Fibroblast of skin of right biceps (primary cell): ENCODE measurements around the gene WNK3.
A peak's percentile ranks its signal among the peaks of the same experiment; 100 is the strongest.
"Not testable (repeated sequence)": the region's sequence is repeated elsewhere in the genome, so short reads cannot be mapped to it uniquely, and the experiment has no call there.

ENCODE experiments used
- DNase-seq: peaks from one replicate; pipeline ENCODE4 v3.0.0-alpha.2; 2013

WNK3 gene

DNA sequence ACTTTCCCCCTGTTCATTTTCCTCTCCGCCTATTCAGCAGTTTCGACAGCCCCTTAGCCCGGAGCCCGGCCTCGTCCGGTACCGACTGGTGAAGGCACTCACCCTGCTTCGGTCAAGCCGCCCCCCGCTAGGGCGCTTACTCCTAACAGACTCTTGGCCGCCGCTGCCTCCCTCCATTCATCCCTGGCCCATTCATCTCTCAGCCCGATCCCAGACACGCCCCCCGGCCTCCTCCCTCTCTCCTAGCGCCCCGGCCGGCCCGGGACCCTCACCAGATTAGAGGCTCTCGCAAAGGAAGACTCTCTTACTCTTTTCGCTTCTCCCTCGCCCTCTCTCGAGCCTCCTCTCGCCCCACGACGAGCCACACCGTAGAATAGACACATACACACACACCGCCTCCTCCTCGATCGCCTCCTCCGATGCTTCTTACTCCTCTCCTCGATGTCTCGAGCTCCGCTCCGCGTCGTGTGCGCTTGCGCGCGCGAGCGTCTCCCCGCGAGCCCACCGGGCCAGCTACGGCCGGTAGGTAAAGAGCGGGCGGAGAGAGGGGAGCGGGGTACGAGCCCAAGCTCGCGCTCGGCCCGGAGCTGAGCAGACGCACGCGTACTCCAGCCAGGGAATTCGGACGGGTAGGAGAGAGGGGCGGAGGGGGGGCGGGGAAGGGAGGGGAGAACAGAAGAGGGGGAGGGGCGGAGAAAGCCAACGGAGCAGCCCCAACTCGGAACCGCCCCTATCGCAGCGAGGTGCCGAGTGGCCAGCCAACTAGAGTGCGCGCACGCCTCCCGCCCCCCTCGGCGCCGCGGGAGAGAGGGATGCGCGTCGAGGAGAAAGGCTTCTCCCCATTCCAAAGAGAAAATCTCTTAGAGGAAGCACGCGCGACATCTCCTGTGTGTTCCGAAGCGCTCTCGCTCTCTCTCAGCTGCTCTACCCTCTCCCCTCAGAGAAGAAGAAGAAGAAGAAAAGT, at the start of gene WNK3:
TSS of gene WNK3 (minus strand) at position 633 of the 964 bp plus-strand sequence.
- peak; percentile 88 for DNase-seq

DNA sequence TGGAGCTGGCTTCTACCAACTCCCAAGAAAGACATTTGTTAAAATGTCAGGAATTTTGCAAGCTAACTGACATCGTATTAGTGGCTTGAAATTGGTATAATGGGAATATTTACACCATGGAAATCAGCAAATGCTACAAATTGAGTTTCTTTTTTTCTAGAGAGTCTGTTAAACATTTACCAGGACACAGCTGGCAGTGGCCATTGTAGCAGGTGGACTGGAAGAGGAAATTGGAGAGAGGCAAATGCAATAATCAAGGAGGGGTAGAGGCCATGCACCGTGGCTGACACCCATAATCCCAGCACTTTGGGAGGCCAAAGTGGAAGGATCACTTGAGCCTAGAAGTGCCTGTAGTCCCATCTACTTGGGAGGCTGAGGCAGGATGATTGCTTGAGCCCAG, 49.4 kb upstream of the WNK3 start:
- no peak for DNase-seq

DNA sequence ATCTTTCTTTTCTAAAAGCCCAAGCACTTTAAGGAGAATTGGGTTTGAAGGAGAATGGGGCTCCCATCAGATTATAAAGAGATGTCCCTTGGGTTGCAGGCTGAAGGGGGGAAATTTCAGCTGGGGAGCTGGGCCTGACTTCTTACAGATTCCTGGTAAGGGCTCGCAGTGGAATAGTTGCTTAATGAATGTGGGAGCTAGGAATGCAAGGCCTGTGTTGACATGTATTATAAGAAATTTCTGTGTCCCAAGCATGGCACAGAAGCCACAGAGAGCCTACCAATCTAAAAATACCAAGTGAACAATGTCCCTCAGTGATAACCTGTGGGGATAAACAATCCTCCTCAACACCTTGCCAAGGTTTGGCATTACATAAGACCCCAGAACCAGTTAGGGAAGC, 39.3 kb upstream of the WNK3 start:
- DNase-seq: no peak

DNA sequence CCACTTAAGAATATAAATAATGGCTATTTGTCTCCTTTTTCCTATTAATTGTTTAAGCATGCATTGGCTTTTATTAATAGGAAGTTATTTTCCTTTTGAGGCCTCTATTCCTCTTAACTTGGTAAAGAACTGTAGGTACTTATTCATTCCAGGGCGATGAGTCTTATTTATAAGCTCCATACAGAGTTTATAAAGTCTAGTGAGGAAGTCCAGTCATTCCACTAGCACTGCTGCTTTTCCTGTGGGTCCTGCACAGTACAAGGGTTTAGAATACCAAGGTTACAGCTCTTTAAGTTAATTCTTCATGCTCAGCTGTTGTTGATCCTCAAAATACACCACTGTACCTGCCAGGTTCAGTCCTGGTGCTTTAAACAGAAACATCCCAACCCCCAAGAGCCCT, 28.5 kb upstream of the WNK3 start:
- DNase-seq: peak; percentile 2

DNA sequence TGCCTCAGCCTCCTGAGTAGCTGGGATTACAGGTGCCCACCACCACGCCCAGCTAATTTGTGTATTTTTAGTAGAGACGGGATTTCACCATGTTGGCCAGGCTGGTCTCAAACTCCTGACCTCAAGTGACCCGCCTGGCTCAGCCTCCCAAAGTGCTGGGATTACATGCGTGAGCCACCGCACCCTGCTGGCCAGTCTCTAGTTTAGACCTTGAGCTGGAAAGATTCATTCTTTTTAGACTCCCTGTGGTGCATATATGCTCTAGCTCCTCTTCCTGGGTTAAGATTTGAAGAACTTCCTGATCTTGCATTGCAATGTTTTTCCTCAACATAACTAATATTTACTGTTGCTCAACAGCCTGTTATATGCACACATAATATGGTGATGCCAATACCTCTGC, 26.8 kb upstream of the WNK3 start:
- not testable (repeated sequence) for DNase-seq

DNA sequence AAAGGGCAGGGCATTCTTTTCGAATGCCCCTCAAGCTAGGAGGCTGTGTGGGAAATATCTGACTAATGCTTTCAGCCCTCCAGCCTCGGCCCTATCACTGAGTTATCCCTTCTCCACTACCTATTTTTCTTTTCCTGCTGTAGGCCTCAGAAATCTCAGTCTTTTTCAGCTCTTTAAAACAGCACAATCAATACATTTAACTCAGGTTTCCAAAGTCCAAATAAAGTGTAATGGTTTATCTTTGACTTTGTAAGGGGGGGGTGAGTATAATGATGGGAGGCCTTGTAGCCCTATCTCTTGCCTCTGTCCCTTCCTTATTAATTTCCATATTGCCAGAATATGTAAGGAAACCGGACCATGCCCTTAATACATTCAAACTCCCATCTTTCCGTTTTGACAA, 1.6 kb upstream of the WNK3 start:
- DNase-seq: no peak

DNA sequence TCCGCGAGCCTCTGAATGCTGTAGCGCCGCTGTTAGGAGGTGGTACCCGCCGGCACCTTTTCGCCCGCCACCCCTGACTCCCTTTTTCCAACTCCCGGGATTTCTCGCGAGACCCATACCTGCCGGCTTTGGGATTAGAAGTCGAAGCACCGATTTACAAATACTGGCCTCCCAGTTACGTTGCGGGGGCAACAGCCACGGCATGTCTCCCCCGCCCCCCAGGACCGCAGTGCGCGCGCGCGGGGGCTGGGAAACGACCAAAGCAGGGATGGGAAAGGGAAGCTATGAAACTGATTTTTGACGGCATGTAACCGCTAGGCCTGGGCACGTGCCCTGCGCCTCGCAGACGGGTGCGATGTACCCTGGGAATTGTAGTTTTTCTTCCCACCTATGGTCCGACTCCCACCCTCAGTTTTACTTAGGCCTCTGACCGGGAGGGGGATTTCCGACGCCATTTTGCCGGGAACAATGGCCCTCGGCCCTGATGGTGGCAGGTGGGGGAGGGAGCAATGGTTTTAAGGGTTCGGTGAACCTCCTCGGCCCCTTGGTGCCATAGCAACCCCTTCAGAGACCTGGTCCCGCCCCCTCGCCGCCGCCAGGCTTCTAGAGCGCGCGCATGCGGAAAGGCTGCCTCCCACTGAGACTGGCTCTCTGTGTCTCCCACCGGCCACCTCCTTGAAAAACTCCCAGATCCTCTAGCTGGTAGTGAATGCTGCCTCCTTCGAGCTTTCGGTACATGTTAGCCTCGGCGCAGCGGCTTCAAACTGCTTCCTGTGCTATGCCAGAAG, 772 bp upstream of the WNK3 start:
- peak; percentile 75 for DNase-seq

DNA sequence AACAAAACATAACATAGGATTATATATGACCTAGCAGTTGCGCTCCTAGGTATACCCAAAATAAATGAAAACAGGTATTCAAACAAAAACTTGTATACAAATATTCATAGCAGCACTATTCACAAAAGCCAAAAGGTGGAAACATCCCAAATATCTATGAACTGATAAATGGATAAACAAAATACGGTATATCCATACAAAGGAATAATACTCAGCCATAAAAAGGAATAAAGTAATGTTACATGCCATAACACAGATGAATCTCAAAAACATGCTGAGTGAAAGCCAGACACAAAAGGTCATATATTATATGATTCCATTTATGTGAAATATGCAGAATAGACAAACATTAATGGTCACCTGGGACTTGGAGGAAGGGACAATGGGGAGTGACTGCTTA, 5.2 kb downstream of the WNK3 start:
- DNase-seq: no peak

DNA sequence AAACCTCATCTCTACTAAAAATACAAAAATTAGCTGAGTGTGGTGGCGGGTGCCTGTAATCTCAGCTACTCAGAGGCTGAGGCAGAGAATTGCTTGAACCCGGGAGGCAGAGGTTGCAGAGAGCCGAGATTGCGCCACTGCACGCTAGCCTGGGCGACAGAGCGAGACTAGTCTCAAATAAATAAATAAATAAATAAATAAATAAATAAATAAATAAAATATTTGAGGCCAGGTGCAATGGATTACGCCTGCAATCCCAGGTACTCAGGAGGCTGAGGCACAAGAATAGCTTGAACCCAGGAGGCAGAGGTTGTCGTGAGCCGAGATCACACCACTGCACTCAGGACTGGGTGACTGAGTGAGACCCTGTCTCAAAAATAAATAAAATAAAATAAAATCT, 20.5 kb downstream of the WNK3 start:
- not testable (repeated sequence) for DNase-seq

DNA sequence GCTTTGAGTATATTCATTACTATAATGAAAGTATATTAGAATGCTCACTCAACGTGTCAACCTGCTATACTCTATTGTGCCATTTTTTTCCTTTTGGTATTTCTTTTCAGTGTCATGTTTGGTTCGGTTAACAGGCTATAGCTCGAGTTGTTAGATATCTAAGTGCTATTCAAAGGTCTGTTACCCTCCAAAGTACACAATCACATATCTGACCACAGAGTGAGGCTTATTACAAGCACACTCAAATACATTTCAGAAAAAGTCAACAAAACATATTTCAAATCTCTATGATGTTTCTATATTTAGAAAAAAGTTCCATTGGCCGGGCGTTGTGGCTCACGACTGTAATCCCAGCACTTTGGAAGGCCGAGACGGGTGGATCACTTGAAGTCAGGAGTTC, 32.8 kb downstream of the WNK3 start:
- no peak for DNase-seq

DNA sequence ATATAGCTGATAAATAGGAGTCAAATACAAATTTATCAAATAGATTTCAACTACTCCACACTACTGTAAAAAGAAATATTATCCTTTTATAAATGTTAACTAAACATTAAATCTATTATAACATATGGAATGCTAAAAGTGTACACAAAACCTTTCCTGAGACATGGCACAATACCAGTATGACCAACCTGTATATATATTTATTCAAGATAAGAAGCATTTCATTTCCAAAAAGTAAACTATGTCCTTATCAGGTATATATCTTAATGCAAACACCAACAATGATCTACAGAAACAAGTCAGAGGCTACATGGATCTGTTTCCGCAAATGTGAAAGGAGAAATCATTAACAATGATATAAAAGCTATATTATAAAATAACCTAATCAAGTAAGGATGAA, 37.8 kb downstream of the WNK3 start:
- no peak for DNase-seq

DNA sequence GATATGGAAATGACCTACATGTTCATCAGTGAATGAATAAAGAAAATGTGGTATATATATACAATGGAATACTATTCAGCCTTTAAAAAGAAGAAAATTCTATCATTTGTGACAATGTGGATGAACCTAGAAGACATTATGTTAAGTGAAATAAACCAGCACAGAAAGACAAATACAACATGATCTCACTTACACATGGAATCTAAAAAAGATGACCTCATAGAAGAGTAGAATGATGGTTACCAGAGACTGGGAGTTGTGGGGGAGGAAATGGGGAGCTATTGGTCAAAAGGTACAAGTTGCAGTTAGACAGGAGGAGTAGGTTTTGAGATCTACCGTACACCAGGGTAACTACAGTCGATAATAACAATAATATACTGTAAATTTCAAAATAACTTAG, 51.5 kb downstream of the WNK3 start:
- no peak for DNase-seq

DNA sequence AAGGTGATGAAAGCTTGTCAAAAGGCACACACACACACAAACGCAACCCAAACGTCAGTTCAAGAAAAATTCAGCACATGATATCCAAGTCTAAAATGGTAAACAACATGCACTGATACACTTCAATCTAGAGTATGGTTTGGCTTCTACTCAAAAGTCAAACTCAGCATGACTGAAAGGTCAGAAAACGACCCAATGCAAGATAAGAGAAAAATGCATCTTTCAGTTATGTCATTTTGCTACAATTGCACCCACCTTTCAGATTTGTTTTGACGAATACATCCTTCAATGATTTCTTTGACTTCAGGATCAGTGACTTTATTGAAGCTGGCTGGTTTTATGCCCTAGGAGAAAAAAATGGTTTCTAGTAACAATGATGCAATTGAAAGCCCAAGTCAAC, 56.3 kb downstream of the WNK3 start:
- no peak for DNase-seq

DNA sequence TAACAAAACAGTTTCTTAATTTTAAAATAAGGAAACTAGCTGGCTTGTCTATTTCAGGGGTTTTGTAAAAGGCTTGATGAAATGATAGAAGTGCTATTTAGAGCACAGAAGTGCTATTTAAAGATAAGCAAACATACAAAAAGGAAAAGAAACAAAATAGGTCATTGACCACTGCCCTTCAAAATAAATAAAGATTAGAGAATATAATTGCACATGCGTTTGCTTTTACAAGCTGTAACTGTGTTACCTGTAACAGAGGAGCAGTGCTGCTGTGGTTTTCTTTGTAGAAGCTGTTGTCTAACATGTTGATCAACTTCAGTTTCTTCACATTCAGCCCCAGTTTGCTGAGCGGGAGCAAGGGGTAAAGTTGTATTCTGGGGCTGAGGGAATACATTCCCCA, 63.5 kb downstream of the WNK3 start:
- DNase-seq: no peak

DNA sequence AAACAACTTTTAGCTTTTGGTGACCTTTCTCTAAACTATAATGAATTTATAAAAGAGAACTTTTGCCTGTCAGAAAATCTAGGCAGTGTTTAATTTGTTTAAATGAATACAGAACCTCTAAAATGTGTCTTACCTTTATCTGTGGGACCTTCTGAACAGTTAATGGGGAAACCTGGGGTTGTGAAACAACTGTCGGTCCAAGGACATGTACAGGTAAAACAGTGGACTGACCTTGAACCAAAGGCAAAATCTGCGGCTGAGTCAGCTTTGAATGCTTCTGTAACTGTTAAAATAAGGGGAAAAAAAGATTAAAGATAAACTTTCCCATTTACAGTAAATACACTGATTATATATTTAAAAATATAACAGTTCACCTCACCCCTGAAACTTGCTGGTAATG, 65.1 kb downstream of the WNK3 start:
- no peak for DNase-seq

DNA sequence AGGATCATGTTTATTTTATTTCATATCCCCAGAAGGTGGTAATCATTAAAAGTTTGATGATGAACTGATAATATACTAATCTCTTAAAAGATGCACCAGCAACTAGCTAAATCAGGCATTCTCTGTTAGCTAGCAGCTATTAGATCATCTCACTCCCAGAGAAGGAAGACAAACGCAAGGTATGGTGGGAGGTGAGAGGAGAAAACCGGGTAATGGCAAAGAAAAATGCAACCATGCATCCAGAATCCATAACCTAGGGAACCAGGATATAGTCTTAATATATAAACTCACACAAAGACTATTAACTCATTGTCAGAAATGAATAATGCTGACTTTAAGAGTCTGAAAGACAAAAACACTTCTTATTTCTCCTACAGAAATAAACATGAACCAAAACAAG, 66.1 kb downstream of the WNK3 start:
- DNase-seq: no peak

DNA sequence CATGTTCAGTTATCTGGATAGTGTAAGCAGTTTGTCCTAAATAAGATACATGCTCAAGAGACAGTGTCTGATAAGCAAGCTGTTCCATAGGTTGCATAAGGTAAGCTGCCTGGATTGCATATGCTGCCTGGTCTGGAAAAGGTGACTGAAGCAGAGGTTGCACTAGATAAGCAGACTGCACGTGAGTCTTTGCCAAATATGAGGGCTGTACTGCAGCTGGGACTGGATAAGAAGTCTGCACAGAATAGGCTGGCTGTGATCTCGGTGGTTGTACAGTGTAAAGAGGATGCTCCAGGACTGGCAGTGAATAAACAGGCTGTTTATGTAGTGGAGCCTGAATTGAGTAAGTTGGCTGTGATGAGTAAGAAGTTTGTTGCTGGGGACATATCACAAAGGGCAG, 68.9 kb downstream of the WNK3 start:
- DNase-seq: no peak

DNA sequence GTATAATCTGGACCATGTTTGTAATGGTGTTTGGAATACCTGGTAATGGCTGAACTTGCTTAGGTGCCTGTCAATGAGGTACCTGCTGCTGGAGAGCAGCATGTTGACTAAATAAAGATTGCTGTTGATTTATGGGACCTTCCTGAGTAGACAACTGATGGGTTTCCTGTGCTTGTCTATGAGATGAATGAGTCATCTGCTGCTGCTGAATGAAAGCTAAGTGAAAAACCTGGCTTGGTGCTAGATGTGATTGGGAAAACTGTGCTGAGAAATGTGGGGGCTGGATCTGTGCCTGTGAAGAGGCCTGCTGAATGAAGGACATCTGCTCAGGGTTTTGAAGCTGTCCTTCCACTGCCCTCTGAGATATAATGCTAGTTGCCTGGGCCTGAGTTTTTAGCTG, 69.6 kb downstream of the WNK3 start:
- DNase-seq: no peak

DNA sequence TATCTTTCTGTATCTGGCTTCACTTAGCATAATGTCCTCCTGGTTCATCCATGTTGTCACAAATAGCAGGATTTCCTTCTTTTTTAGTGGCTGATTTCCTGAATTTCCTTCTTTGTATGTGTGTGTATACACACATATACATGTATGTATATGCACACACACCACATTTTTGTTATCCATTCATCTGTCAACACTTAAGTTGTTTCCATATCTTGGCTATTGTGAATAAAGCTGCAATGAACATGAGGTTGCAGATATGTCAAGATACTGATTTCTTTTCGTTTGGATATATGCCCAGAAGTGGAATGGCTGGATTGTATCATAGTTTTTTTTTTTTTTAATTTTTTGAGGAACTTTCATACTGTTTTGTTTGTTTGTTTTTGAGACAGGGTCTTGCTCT, 76.2 kb downstream of the WNK3 start:
- no peak for DNase-seq

DNA sequence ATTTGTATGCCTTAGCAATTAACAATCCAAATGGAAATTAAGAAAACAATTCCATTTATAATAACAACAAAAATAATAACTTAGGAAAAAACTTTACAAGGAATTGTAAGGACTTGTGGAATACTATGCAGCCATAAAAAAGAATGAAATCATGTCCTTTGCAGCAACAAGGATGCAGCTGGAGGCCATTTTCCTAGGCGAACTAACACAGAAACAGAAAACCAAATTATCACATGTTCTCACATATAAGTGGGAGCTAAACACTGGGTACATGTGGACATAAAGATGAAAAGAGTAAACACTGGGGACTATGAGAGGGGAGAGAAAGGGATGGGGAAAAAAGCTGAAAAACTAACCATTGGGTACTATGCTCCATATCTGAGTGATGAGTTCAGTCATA, 77.4 kb downstream of the WNK3 start:
- DNase-seq: no peak

DNA sequence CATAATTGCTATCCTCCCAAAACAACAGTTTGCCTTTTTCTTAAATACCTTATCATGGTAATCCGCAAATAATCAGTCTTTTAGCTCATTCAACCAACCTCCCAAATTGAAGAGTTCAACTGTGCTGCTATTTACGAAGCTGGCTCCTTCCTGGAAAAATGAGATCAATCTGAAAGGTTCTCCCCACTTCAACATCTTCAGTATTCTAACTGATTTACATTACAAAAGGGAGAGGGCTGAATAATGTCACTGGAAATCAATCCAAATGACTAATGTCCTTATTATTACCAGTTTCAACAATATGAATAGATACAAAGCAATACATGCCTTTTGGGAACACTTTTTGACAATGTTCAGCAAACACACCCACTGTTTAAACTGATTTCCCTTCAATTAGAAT, 86.2 kb downstream of the WNK3 start:
- DNase-seq: no peak

DNA sequence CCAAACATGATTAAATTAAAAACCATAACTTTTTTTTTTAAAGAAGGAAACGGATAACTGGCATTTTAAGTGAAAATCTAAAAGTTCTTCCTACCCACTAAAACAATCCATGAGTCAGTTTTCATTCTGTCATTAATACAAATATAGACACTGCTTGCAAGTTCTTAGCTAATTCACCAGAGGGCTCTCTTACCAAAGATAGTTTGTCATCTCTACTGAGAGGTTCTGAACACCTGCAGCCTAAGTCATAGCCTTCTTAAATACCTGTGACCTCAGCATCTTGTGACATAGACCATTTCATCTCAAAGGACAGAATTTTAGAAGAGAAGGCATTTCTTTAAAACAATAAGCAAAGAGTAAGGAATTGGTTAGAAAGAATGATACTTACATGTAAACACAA, 109.5 kb downstream of the WNK3 start:
- DNase-seq: peak; percentile 18

DNA sequence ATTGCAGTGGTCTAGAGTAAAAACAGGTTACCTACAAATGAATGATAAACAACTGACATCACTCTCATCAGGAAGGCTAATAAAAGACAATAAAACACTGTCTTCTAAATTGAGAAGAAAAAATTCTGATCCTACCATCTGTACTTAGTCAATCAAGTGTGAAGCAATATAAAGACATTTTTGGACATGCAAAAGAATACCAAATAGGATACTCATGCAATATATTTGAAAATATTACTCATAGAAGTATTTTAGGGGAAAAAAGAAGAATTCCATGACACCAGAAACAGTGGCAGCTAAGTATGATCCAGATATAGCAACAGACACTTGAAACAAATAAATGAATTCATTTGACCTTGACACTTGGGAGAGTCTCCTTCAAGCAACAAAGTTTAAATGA, 111.0 kb downstream of the WNK3 start:
- peak; percentile 22 for DNase-seq

DNA sequence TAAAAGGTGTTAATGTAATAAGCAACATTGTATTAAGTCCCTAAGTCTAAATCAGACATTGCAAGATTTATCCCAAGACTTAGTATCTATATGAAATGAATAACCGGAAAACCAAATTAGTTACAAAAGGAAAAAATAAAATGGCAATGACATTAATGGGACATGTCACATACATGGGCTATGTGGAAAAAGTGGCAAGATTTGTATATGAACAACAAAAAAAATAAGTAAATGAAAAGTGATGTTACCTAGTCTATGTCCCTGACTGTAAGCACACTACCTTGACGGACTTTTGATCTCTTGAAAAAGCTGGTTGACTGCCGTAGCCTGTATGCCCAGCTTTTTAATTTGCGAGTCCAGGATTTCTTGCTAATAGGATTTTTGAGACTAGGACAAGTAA, 119.3 kb downstream of the WNK3 start:
- DNase-seq: no peak
